ENCODE results near the gene CLCN5.

GRCh38 chrX:50003467-50003866 lies 81.1 kb downstream of the CLCN5 start:
- TF ChIP-seq POLR2A (IDR thresholded peaks at IDR 0.05; ENCODE audit: low read depth, low read length) (no peak), POLR2AphosphoS5 (IDR thresholded peaks at IDR 0.05; ENCODE audit: low read depth, low read length) (no peak), SPI1 (IDR thresholded peaks at IDR 0.05; ENCODE audit: low read depth, low read length) (no peak), TAF1 (IDR thresholded peaks at IDR 0.05; ENCODE audit: low read depth, low read length) (no peak), PAX5 (IDR thresholded peaks at IDR 0.05; ENCODE audit: insufficient read depth, low read length, severe bottlenecking) (no peak)
